ENCODE measurements around the gene IL26. TPM values are rescaled to one million over a fixed set of nuclear protein-coding genes. Genes with fewer than 3 reads are reported as not detected.
"Not testable (repeated sequence)": the region's sequence is repeated elsewhere in the genome, so short reads cannot be mapped to it uniquely, and the experiment has no call there.

Gene IL26
- total RNA-seq, 2 experiments from 2014 or later: 0.56 to 1.1 TPM

DNA sequence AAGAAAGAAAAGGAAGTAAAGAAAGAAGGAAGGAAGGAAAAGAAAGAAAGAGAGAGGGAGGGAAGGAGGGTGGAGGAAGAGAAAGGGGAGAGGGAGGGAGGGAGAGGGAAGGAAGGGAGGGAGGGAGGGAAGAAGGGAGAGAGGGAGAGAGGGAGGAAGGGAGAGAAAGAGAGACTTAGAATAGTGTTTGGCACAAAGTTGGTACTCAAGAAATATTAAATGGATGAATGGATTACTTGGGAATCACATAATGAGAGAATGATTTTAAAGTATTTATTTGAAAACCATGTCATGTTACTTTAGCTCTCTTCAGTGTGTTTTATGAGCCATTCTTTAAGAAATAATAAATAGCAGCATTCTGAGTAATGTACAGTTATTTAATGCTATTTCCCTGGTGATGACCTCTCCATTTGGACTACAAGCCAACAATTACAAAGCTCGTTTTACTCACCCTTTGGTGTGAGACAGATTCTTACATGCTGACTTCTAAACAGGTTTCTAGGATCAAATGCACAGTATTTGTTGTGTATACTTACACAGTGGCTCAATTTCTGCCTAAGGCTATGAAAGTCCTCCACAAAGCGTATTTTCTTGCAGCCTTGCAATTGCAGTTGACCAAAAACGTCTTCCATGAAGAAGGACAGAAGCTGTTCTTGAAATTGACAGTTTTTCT lies 861 bp downstream of the IL26 start:
- no peak overlapping the region for H3K4me3 Mint-ChIP-seq
- H3K27ac Mint-ChIP-seq: no peak overlapping the region
- peaks cover 10% of the 10 kb centered on the region for H3K4me1 Mint-ChIP-seq
- ChIA-PET CTCF (interaction anchor here (0.6 to 6.1 kb wide), 12 partner anchors 12 to 184 kb away, joined by 3 to 143 read pairs (median 7); no protein-coding TSS in a partner anchor), POLR2A (no interaction called here)
- intact Hi-C loops (cut with DNase I, micrococcal nuclease): loop anchor here in 1 of 2 experiments (10.0 kb wide), 1 partner anchor 460 kb away; the partner anchor contains the start of gene NUP107
- H3K36me3 Mint-ChIP-seq (ENCODE audit: low read depth): no peaks in the 10 kb centered on the region
- peaks cover 10% of the 10 kb centered on the region for H3K27me3 Mint-ChIP-seq
- DNase-seq (no peak), ATAC-seq (no peak)
- H3K9me3 Mint-ChIP-seq (ENCODE audit: low read depth): no peaks in the 10 kb centered on the region

DNA sequence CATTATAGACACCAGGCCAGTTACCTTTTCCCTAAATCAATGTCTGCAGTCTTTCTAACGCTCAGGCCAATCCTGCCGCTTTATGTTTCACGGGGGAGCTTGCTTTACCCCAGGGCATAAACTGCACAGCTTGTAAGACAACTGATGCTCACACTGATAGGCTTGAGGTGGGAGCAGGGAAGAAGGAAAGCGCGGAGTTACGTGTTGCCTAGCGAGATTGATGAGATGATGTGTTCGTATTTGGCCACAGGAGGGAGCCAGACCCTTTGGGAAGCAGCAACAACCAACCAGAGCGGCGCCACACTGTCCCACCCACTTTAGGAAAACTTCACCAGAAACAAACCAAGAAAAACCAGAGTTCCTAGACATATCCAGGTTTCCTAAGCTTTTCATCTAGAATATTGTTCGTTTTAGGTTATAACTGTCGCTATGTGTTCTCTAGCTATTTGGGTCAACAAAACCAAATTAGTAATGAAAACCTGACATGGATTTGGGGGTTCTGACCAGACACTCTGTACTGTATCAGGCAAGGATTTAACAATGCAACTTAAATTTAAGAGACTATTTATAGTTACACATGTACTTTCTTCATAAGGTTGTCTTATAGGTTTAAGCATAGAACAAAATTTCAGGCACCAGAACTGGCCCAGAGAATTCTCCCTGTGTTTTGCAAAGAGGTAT lies 2.4 kb downstream of the IL26 start:
- Mint-ChIP-seq H3K9me3 (ENCODE audit: low read depth) (no peaks in the 10 kb centered on the region), H3K27me3 (peaks cover 13% of the 10 kb centered on the region), H3K36me3 (ENCODE audit: low read depth) (no peaks in the 10 kb centered on the region), H3K4me1 (peaks cover 10% of the 10 kb centered on the region), H3K4me3 (no peak overlapping the region), H3K27ac (no peak overlapping the region)
- DNase-seq (peak; percentile 85), ATAC-seq (peak; percentile 95)
- POLR2A ChIA-PET: interaction anchor here (0.6 to 0.7 kb wide), 2 partner anchors 62 to 543 kb away, joined by 6 to 8 read pairs; no protein-coding TSS in a partner anchor
- CTCF ChIA-PET: interaction anchor here (0.6 to 6.1 kb wide), 43 partner anchors 9 to 868 kb away, joined by 3 to 143 read pairs (median 5); partner anchors contain the start of genes IL22 and MDM1
- intact Hi-C loops (cut with DNase I, micrococcal nuclease): loop anchor here (1.0 to 10.0 kb wide), 4 partner anchors 94 to 462 kb away; partner anchors contain the start of gene NUP107 (in 1 of the 2)

DNA sequence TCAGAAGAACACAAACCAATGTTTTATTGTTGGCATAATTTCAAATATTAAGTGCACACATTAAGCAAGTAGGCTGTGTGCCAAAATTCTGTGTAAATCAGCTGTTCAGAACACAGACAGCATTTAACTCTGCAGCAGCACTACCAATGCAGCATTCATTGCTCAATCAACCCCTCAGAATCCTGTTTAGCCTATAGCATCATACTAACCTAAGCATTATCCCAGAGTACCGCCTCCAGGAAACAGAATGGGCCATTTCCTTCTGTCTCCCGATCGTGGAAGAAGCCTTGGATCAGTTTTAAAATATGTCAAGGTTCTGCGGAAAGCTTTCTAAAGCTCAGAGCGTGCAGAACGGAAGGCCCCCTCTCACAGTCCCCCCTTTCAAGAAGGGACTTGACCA lies 3.3 kb downstream of the IL26 start:
- CTCF ChIA-PET: interaction anchor here (0.7 to 6.1 kb wide), 33 partner anchors 8 to 868 kb away, joined by 3 to 143 read pairs (median 6); partner anchors contain the start of genes IL22 and MDM1
- H3K4me3 Mint-ChIP-seq: no peak overlapping the region
- H3K27ac Mint-ChIP-seq: no peak overlapping the region
- DNase-seq (no peak), ATAC-seq (no peak)
- peaks cover 13% of the 10 kb centered on the region for H3K27me3 Mint-ChIP-seq
- POLR2A ChIA-PET: interaction anchor here (0.6 to 0.7 kb wide), 2 partner anchors 63 to 544 kb away, joined by 6 to 8 read pairs; no protein-coding TSS in a partner anchor
- intact Hi-C loops (cut with DNase I, micrococcal nuclease): loop anchor here in 1 of 2 experiments (2.0 to 10.0 kb wide), 2 partner anchors 182 to 462 kb away; partner anchors contain the start of gene NUP107
- no peaks in the 10 kb centered on the region for H3K9me3 Mint-ChIP-seq (ENCODE audit: low read depth)
- H3K4me1 Mint-ChIP-seq: peaks cover 10% of the 10 kb centered on the region
- H3K36me3 Mint-ChIP-seq (ENCODE audit: low read depth): no peaks in the 10 kb centered on the region

DNA sequence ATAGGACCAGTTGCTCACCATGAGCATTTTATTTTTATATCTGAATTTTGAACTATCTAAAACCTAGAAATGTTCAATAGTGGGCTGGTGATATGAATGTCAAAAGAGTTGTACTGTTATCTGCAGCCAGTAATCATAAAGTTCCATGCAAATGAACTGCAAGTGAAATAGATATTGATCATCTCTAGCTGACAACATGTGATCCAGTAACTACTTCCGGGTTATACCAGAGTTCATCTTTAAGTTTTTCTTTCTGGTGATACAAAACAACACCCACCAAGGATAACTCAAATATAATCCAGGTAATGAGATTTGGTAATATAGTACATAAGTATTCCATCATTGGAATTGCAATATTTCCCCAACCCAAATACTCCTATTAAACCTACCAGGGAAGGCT lies 4.1 kb downstream of the IL26 start:
- Mint-ChIP-seq H3K9me3 (ENCODE audit: low read depth) (no peaks in the 10 kb centered on the region), H3K4me1 (peaks cover 10% of the 10 kb centered on the region), H3K27me3 (peaks cover 10% of the 10 kb centered on the region), H3K4me3 (no peak overlapping the region), H3K36me3 (ENCODE audit: low read depth) (no peaks in the 10 kb centered on the region), H3K27ac (no peak overlapping the region)
- ATAC-seq (no peak), DNase-seq (no peak)
- ChIA-PET CTCF (interaction anchor here (1.2 to 6.1 kb wide), 7 partner anchors 10 to 181 kb away, joined by 3 to 143 read pairs (median 6); partner anchors contain the start of gene MDM1), POLR2A (no interaction called here)
- intact Hi-C loops (cut with DNase I, micrococcal nuclease): loop anchor here in 1 of 2 experiments (10.0 kb wide), 1 partner anchor 463 kb away; the partner anchor contains the start of gene NUP107

DNA sequence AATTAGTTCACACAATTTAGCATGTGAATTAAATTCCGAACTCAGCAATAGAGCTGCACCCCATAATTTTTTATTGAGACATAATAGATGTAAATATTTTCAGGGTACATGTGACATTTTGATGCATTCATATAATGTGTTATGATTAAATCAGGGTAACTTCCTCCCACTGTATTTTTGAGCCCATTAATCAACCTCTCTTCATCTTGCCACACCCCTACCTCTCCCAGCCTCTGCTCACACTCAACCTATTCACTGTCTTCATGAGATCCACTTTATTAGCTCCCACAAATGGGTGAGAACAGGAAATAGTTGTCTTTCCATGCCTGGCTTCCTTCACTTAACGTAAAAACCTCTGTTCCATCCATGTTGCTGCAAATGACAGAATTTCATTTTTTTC lies 14.7 kb downstream of the IL26 start:
- ChIA-PET CTCF (interaction anchor here (0.5 kb wide), 1 partner anchor 34 kb away, joined by 3 read pairs; no protein-coding TSS in a partner anchor), POLR2A (no interaction called here)
- Mint-ChIP-seq H3K4me3 (no peak overlapping the region), H3K27me3 (peaks cover 2% of the 10 kb centered on the region), H3K27ac (no peak overlapping the region), H3K4me1 (peaks cover 3% of the 10 kb centered on the region), H3K9me3 (ENCODE audit: low read depth) (no peaks in the 10 kb centered on the region), H3K36me3 (ENCODE audit: low read depth) (no peaks in the 10 kb centered on the region)
- intact Hi-C loops (cut with DNase I, micrococcal nuclease): no loop called here
- ATAC-seq: no peak
- no peak for DNase-seq

DNA sequence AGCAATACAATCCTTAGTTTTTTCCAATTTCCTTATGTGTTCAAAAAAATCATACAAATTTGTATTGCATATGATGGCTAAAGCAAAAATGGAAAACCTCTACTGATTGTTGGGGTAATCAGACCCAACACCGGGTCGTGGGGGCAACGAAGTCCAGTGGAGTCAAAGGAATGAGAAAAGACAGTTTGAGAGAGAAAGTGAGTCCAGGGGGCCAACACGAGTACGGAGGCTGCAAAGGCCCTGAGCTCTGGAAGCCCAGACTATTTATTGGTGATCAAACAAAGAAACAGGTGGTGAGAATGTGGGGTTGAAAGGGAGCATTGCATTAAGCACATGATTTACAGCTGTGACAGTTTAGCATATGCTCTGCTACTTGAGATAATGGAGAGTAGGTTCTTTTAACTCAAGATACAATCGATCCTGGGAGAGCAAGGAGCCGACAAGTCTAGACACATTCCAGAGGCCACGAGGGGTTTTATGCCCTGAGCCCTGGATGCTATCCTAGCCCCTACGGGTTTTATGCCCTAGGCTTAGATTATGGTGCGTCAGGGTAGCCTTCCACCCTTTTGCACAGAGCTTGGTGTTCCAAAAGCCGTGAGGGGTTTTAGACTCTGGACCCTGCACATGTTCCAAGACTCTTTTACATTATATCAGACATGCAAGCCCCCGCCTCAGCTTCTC lies 16.4 kb downstream of the IL26 start:
- H3K4me1 Mint-ChIP-seq; intact Hi-C loops (cut with DNase I, micrococcal nuclease); ATAC-seq; H3K27me3 Mint-ChIP-seq; DNase-seq; POLR2A ChIA-PET; H3K9me3 Mint-ChIP-seq (ENCODE audit: low read depth); H3K27ac Mint-ChIP-seq; H3K36me3 Mint-ChIP-seq (ENCODE audit: low read depth); H3K4me3 Mint-ChIP-seq: not testable (repeated sequence)
- CTCF ChIA-PET: interaction anchor here (0.6 kb wide), 1 partner anchor 14 kb away, joined by 5 read pairs; no protein-coding TSS in a partner anchor

DNA sequence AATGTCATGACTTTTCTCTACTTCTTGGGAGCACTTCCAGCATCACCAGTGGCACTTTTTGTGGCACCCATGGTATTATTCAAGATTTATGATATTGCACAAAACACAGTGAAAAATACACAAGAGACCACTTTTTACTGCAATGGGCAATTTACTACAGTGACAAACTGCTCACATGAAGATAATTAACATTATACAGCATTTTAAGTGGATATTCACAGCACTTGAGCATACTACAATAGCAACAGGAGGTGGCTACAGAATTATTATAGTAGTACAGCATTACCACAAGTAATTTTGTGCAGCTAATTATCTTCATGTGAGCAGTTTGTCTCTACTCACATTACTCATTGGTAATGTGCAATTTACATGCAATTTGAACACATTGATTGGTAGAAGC lies 18.3 kb downstream of the IL26 start:
- CTCF ChIA-PET: interaction anchor here (1.3 to 1.6 kb wide), 2 partner anchors 110 to 120 kb away, joined by 3 read pairs; no protein-coding TSS in a partner anchor
- Mint-ChIP-seq H3K4me3 (no peak overlapping the region), H3K27ac (no peak overlapping the region), H3K4me1 (peaks cover 16% of the 10 kb centered on the region), H3K9me3 (ENCODE audit: low read depth) (no peaks in the 10 kb centered on the region), H3K36me3 (ENCODE audit: low read depth) (no peaks in the 10 kb centered on the region), H3K27me3 (peaks cover 2% of the 10 kb centered on the region)
- ATAC-seq (no peak), DNase-seq (no peak)
- intact Hi-C loops (cut with DNase I, micrococcal nuclease): no loop called here
- POLR2A ChIA-PET: no interaction called here

DNA sequence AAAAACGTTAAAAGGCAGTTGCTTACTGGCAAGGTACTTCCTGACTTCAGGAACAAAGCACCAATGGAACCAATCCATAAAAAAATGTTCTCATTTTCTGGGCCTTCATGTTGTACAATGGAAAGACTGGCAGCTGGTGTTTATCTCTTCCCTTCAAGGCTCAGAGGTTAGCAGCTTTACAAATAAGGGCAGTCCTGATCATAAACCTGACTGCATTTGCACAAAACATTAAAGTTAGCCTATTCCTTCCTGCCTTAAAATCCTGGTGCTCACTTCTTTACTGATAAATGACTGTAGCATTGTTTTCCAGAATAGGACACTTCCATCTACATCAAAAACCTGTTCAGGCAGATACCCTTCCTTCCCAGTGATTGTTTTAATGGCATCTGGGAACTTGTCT lies 19.2 kb downstream of the IL26 start:
- no peaks in the 10 kb centered on the region for H3K36me3 Mint-ChIP-seq (ENCODE audit: low read depth)
- no peak overlapping the region for H3K27ac Mint-ChIP-seq
- ChIA-PET CTCF (interaction anchor here (1.3 to 2.0 kb wide), 3 partner anchors 17 to 120 kb away, joined by 3 to 4 read pairs (median 3); no protein-coding TSS in a partner anchor), POLR2A (no interaction called here)
- H3K4me3 Mint-ChIP-seq: no peak overlapping the region
- DNase-seq: no peak
- H3K27me3 Mint-ChIP-seq: no peaks in the 10 kb centered on the region
- no peak for ATAC-seq
- no peaks in the 10 kb centered on the region for H3K9me3 Mint-ChIP-seq (ENCODE audit: low read depth)
- intact Hi-C loops (cut with DNase I, micrococcal nuclease): no loop called here
- H3K4me1 Mint-ChIP-seq: peaks cover 15% of the 10 kb centered on the region

DNA sequence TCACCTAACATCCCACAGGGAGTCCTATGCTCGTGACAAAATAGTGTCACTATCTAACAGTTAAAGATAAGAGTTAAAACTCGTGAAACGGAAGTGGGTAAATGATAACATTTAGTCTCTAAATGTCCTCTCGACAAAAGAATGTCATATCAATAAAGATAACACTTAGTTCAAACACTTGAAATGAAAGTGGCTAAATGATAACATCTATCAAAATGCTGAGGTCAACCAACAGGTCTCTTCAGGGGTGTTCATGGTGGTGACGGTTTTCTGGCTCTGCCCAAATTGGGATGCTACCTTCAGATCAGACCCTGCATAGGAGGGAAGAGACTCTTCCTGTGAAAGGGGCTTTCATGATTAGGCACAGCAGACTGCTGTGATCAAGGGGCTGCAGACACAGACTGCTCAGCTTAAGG lies 22.1 kb downstream of the IL26 start:
- no peak for ATAC-seq
- DNase-seq: no peak
- Mint-ChIP-seq H3K27me3 (no peaks in the 10 kb centered on the region), H3K9me3 (ENCODE audit: low read depth) (no peaks in the 10 kb centered on the region), H3K4me3 (no peak overlapping the region), H3K27ac (no peak overlapping the region), H3K36me3 (ENCODE audit: low read depth) (no peaks in the 10 kb centered on the region), H3K4me1 (peaks cover 42% of the 10 kb centered on the region)
- intact Hi-C loops (cut with DNase I, micrococcal nuclease): no loop called here
- ChIA-PET CTCF (no interaction called here), POLR2A (no interaction called here)

DNA sequence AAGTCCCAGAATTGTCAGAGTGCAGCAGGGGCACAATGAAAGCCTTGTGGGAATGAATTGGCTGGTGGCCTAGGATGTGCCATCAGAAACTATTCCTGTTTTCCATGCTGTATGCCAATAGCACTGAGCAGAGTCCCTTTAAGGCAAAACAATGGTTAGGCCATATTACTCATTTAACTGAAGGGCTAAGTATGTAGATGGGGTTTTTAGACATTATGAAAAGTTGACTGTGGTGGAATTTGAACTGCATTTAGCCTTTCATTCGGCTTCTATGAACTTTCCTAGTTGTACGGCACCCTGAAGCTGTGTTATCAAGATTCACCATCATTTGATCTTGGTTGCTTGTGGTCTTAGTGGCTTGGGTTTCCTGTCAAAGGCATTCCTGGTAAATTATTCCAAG lies 24.8 kb downstream of the IL26 start:
- peaks cover 43% of the 10 kb centered on the region for H3K4me1 Mint-ChIP-seq
- H3K4me3 Mint-ChIP-seq: no peak overlapping the region
- DNase-seq: no peak
- H3K27me3 Mint-ChIP-seq: no peaks in the 10 kb centered on the region
- no peaks in the 10 kb centered on the region for H3K9me3 Mint-ChIP-seq (ENCODE audit: low read depth)
- peak; percentile 42 for ATAC-seq
- intact Hi-C loops (cut with DNase I, micrococcal nuclease): no loop called here
- H3K36me3 Mint-ChIP-seq (ENCODE audit: low read depth): no peaks in the 10 kb centered on the region
- CTCF ChIA-PET: interaction anchor here (0.8 to 1.3 kb wide), 2 partner anchors 28 to 121 kb away, joined by 3 to 4 read pairs; no protein-coding TSS in a partner anchor
- POLR2A ChIA-PET: no interaction called here
- H3K27ac Mint-ChIP-seq: no peak overlapping the region

DNA sequence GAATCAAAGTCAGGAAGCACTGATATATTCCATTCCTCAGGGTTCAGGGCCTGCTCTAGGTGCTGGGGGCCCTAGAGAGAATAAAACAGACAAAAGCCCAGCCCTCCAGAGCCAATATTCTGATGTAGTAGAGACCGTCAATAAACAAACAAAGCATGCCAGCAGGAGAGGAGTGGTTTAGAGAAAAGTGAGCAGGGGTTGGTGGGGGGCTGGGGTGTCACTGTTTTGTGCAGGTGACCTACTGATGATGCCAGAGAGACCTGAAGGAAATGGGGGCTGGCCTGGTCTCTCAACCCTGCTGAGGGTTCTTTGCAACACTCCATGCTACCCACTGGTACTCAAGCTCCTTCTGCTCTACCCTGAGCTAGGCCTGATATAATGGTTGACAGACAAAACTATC lies 26.5 kb downstream of the IL26 start:
- H3K27me3 Mint-ChIP-seq: no peaks in the 10 kb centered on the region
- ChIA-PET POLR2A (interaction anchor here (0.6 kb wide), 2 partner anchors 18 to 629 kb away, joined by 3 read pairs; no protein-coding TSS in a partner anchor), CTCF (interaction anchor here (0.6 to 1.4 kb wide), 3 partner anchors 43 to 280 kb away, joined by 3 read pairs; no protein-coding TSS in a partner anchor)
- no peaks in the 10 kb centered on the region for H3K36me3 Mint-ChIP-seq (ENCODE audit: low read depth)
- intact Hi-C loops (cut with DNase I, micrococcal nuclease): loop anchor here in 1 of 2 experiments (5.0 kb wide), 1 partner anchor 37 kb away; no protein-coding TSS in a partner anchor
- peaks cover 43% of the 10 kb centered on the region for H3K4me1 Mint-ChIP-seq
- no peak overlapping the region for H3K27ac Mint-ChIP-seq
- no peak overlapping the region for H3K4me3 Mint-ChIP-seq
- DNase-seq (no peak), ATAC-seq (no peak)
- H3K9me3 Mint-ChIP-seq (ENCODE audit: low read depth): no peaks in the 10 kb centered on the region

Measured in activated CD4-positive, alpha-beta T cell treated with anti-CD3 and anti-CD28 coated beads for 36 hours (primary cell).